Measurements from ENCODE around the gene ABHD14A.

ABHD14A gene

DNA sequence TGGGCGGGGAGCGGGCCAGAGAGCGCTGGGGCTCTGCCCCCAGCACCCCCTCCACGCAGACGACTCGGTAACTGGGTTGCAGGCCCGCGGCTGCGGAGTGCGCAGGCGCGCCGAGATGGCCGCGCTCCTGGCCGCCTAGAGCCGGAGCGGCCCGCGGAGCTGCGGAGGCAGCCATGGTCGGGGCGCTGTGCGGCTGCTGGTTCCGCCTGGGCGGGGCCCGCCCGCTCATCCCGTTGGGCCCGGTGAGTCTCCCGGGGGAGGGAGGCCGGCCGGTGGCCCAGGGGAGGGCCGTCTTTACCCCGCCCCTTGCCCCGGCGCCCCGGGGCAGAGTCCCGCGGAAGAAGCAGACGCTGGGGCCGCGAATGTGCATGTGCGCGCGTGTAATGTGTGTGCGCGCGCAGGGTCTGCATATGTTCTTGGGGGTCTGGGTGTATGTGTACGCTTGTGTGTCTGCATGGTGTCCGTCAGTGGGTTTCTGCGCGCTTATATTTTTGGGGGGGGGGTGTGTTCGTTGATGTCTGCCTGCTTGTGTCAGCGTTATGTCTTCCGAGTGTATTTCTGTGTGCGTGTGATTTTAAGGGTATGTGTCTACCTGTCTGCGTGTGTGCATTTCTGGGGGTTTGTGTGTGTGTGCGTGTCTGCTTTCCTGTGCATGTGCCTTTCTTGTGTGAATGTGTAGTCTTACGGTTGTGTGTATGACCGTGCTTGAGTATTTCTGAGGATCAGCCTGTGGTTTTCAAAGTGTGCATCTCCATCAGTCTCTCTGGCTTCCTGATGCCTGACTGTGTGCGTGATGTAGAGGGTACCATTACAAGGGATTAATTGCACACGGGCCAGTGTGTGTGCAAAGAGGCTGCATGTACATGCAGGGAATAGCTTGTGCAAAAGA is at the start of gene ABHD14A:
Gene ABHD14A (plus strand): TSS at position 102 of the 889 bp plus-strand sequence. CDS start 72 bp downstream, at position 174.
- DNase-seq: peak; percentile 85

DNA sequence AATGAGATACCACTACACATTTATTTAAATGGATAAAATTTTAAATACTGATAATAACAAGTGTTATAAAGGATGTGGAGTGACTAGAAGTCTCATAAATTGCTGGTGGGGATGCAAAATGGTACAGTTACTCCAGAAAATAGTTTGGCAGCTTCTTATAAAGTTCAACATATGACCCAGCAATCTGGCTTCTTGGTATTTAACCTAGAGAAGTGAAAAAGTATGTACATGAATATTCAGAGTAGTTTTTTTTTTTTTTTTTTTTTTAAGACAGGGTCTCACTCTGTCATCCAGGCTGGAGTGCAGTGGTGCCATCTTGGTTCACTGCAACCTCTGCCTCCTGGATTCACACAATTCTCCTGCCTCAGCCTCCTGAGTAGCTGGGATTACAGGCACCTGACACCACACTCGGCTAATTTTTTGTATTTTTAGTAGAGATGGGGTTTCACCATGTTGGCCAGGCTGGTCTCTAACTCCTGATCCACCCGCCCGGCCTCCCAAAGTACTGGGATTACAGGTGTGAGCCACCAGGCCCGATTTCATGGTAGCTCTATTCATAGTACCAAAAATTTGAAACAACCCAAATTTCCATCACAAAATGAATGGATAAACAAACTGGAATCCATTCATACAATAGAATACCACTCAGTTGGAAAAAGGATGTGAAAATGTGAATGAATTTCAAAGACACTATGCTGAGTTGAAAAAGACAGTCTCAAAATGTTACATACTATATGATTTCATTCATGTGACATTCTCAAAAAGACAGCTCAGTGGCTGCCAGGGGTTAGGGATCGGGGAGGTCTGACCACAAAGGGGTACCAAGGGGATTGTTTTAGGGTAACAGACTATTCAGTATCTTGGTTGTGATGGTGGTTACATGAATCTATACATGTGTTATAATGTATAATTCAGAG is 47.5 kb upstream of the ABHD14A start:
- DNase-seq: peak; percentile 23

DNA sequence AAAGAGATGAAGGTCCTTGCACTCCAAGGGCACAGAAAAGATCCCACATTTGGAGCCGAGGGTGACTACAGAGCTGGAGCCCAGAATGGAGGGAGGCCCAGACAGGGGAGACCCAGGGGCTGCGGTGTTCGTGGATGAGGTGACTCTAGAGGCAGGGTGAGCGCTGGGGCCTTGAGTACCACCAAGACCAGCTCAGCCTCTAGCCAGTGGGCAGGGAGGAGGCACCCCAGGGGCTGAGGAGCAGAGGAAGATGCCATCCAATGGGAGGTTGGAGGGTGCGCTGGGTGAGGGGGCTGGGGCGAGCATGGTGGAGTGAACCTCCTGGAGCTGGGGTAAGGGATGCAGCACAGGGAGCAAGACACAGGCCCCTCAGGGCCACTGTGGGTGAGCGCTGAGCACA is 46.4 kb upstream of the ABHD14A start:
- peak; percentile 44 for DNase-seq

DNA sequence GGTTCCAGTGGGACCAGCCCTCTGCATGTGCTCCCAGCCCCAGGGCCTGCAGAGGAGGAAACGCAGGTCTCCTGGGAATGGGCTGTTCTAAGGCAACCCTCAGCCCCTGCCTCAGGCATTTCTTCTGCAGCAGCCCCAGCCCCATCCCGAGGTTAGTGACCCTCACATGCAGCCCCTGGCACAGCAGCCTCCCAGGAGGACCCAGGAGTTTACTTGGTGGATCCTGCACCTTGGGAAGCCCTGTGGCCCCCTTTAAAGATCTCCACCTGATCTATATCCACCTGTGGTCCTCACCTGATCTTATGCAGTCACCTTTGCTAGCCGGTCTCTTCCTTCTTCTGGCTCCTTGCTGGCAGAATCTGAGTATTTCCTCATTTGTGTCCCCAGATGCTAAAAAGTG is 45.9 kb upstream of the ABHD14A start:
- peak; percentile 13 for DNase-seq

DNA sequence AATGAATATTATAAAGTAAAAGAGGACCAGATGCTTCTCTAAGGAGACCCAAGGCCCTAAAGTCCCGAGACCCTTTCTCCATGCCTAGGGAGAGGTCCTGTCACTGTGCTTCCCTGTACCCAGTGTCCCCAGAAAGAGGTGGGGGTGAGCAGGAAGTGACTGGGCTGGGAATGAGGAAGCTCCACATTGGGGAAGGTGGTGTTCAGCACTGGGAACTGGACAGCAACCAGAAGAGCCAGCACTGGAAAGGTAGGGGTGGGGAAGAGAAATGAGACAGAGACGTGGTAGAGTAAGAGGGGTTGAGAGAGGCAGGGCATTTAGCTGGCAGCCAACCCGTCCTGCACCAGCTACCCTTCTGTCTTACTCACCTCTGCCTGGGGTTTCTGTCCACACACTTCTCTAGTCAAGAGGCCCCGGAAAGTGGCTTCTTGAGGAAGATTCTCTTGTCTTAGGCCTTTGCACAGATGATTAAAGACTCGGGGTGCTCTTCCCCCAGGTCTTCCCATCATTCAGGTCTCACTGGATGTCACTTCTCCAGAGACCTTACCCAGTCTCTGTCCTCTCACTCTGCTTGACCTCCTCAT is 45.4 kb upstream of the ABHD14A start:
- DNase-seq: peak; percentile 26

DNA sequence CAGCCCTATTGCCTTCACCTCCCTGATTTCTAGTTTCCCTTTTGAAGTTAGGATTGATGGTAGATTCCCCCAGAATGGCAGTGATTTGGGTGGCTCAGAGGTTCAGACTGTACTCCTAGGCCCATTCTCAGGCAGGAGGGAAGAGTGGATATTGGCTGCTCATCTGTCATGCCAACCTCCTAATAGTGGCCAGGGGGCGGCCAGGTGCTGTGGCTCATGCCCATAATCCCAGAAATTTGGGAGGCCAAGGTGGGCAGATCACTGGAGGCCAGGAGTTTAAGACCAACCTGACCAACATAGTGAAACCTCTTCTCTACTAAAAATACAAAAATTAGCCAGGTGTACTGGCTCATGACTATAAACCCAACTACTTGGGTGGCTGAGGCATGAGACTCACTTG is 44.4 kb upstream of the ABHD14A start:
- DNase-seq: peak; percentile 29

DNA sequence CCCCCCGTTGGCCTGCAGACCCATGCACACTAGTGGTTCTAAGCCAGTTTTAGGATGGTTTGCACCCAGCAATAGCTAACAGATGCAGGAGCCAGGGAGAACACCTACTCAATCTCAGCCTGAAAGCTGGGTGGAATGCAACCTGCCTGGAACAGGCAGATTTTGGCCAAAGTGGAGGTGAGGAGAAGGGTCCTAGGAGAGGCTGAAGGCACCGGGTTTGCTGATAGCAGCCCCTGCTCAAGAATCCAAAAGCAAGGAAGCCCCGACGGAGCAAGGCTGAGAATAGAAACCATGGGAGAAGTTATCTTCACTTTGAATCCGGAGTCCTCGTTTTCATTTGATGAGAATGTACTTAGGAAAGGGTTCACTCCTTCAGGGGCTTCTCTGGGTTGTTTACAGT is 43.1 kb upstream of the ABHD14A start:
- DNase-seq: peak; percentile 37

DNA sequence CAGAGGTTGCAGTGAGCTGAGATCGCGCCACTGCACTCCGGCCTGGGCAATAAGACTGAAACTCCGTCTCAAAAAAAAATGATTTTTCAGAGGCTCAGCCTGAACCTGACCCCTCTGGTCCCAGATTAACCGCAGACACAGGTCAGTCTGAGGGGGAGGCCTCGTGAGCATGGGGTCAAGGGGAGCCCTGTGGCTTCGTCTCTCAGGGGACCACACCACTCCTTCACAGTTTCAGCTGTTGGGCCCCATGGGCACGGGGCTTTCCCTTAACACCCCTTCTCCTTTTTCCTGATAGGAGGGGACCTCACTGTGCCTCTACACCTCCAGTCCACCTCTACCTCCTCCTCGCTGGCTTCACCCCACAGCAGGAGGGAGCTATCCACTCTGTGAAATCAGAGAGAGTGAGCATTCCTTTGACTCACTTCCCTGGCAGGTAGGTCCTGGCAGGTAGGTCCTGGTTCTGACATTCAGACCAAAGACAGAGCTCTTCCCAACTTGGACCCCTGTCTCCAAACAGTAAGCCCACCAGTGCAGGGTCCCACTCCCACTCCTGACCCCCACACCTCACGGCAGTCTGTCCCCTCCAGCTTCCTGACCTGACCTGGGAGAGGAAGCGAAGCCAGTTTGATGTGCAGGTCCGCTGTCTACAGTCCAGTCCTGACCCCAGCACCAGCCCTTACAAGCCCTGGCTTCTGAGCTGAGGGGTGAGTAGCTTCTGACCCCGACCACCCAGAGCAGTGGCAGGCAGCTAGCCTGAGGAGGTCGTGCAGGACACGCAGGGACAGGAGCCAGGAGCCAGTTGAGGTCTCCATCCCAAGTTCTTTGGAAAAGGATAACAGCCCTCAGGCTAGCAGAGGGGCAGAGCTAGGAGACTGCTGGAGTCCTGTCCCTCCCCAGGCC is 42.1 kb upstream of the ABHD14A start:
- peak; percentile 45 for DNase-seq

DNA sequence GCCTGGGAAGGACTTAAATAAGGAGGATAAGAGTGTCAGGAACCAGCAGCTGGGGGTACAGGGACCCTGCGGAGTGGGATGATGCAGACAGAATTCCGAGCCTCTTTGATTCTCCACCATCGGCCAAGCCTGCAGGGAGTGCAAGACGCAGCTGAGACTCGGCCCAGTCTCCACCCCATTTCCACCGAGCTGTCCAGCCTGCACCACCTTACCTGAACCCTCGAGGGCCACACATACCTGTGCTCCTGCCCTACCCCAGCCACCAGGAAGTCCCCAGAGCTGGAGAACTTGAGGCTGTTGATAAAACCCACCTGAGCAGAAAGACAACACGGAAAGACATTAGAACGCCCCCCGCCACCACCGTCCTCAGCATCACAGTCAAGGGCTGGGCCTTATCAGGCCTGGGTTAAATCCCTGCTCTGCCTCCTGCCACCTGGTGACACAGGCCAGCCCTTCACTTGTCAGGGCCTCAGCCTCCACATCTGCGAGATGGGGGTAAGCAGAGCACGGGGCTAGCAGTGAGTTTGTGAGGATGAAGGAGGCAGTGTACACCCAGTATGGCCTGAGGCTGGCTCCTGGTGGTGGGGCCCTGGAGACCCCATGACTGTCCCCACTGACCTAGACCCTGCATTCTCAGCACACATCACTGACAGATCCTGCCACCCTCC is 41.3 kb upstream of the ABHD14A start:
- DNase-seq: peak; percentile 42

DNA sequence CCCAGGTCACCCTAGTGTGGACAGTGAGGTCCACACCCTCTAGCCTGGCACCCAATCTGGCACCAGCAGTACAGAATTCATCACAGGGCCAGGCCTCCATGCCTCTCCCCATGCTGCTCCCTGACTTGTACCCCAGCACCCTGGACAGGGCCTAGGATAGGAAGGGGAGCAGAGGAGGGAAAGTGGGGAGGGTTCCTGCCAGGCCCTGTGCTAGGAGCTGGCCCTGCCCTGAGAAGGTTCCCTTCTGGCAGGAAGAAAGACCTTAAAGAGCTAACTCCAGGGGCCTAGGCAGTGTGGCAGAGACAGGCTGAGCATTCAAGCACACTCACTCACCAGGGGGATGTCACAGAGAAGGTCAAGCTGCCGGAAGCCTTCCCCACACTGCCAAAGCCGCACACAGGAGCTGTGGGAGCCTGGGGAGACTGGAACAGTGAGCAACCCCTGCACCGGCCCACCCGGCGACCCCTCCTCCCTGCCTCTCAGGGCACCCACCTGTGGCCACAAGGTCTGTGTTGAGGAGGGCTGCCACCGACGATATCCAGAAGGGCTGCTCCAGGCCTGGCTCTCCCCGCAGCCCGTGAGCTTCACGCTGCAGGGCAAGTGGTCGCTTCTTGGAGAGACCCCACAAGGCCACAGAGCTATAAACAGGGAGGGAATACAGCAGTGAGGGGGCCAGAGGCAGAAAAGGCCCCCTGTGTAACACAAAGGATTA is 40.6 kb upstream of the ABHD14A start:
- DNase-seq: peak; percentile 34

DNA sequence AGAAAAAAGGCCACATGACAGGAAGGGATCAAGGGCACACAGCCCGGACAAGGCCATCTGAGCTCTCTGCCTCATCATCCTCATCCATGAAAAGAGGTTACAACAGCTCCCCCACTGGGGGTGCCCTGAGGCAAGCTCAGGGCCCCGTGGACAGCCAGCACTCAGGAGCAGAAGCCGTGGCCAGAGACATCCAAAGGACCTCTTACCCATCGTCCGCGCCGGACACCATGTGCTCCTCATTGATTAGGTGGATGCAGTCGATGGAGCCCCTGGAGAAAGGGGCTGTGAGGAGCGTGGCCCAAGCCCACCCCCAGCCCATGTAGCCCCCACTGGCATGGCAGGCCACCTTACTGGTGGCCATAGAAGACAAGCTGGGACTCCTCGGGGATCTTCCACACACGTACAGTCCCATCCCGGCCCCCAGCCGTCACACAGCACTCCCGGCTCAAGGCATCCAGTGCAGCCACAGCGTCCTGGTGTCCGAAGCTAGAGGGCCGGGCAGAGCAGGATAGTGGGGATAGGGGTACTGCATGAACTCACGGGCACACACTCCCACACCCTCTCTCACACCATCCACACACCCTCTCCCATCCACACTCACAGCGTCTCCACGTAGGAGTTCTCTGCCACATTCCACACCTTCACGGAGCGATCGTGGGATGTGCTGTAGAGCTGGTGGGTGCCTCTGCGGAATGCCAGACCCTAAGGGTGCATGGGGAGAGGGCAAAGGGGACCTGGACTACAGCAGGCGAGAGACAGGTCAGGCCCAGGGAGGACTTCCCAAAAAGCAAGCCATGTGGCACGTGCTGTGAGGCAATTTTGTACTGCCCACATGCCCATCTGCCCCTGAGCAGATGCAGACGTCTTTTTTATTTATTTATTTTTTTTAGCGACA is 39.6 kb upstream of the ABHD14A start:
- DNase-seq: no peak

DNA sequence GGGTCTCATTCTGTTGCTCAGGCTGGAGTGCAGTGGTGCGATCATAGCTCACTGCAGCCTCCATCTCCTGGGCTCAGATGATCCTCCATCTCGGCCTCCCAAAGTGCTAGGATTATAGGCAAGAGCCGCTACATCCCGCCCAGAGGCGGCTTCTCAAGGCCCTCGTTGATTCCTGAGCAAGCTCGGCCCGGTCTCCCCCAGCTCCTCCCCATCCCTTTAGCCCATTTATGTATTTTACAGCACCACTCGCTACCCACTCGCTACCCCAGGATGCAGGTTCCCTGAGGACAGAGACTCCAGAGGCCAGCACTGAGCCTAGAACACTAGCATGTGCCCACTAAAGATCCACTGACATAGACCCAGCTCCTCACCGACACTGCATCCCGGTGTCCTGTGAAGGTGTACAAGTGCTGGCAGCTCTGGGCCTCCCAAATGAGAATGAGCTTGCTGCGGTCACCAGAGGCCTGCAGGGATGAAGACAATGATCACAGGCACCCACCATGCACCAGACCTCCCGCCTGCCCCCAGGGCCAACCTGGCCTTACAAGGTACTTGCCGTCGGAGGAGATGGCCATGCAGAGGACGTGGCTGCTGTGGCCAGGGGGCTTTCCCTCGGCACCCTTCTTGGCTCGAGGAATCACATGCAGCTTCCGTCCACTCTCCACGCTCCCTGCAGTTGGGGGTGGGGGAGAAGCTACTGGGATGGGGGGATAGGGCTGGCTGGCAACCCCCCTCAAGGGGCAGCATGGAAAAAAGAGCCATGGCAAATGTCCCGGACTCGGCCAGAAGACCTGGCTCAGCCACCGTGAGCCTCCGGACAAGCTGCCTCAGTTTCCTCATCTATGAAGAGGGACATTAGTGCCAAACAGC is 38.7 kb upstream of the ABHD14A start:
- no peak for DNase-seq

DNA sequence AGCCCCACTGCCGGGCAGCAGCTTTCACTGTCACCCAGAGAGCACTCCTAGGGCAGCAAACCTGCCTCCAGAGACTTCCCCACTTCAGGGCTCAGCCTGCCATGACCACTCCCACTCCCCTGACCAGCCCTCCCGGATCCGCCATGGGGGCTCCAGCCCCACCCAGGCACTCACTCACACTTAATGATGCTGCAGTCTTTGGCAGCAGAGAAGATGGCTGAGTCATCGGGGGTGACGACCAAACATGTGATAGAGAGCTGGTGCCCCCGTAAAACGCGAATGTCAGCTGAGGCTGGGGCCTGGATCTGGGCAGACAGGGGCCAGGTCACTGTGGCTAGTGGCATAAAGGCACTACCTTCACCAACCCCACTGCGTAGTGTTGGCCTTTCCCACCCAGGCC is 37.9 kb upstream of the ABHD14A start:
- DNase-seq: no peak

DNA sequence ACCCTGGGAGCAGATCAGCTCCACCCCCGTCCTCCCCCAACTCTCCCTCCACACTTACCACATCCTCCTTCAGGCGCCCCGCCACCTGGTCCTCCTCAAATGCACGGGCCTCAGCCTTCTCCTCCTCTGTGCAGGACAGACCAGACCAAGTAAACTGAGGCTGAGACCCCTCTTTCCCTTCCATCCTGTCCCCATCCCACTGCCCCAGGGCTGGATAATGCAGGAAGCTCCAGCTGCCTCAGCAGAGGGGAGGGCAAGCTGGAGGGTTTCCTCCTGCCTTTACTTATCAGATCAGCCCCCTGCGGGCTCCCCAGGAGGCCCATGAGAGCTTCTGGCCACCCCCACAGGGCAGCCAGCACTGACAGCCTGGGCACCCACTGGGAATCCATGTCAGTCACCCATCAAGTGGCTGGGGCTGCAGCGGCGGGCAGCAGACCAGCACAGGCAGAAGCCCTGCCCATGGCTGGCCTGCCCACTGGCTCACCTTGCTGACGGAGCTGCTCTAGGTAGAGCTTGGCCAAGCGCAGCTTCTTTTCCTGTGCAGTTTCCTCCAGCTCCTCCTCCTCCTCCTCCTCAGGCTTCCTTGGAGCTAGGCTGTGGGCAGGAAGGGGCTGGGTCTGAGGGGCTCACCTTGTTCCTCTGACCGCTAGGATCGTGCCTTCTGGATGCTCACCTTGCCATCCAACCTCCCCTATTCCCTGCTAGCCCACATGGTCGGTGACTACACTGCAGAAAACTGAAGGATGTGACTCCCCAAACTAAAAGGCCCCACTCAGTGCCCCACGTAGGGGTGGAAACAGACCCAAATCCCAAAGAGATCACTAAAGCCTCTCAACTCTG is 37.0 kb upstream of the ABHD14A start:
- DNase-seq: peak; percentile 47

DNA sequence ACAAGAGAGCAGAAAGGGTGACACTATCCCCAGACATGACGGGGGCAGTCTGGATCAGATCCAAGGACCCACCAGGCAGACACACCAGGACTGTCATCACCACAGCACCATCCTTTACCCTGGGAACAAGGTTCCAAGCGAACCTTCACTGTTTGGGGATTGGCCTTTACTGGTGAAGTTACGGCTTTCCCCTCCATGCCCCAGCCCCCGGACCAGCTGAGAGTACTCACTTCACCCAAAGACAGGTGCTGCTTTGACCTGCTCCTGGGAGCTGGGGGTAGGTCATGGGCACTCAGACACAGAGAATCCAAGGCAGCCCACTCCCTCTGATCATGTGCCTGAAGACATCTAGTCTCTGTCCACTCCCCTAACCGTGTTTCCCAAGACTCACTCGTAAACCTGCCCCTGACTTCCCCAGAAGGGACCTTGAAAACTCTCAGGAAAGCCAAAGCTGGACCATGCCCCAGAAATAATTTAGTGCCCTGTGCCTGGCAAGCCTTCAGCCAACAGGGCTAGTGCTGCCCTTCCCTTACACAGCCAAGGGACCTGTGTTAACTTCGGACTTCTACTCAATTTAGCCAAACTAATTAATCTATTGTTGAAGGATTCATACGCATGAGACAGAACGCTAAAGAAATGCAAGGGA is 36.0 kb upstream of the ABHD14A start:
- peak; percentile 43 for DNase-seq

DNA sequence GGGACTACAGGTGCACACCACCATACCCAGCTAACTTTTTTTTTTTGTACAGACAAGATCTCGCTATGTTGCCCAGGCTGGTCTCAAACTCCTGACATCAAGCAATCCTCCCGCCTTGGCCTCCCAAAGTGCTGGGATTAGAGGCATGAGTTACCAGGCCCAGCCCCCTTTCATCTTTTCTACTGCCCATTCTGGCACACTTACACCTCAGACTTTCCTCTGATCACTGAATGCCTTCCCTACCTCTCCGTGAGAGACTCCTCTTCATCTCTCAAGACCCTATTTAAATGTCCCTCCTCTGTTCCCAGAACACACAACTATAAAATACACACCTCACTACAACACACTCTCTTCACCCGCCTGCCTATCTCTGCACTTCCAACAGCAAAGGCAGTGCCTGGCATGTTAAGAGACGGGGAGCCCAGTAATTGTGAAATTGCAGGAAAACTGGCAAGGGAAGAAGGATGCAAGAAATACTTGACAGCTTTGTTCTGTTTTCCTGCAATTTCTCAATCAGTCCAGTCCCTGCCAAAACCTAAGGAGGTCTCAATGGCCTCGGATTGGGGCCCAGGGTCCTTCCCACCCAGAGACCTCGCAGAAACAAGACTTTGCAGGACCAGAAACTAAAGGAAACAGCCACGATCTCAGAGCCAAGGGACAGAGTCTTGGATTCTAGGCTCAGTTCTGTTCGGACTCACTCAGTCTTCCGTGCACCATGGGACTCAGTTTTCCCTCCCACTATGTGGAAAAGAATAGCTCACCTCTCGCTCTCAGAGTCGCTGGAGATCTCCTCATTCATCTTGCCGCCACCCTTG is 34.0 kb upstream of the ABHD14A start:
- peak; percentile 53 for DNase-seq

DNA sequence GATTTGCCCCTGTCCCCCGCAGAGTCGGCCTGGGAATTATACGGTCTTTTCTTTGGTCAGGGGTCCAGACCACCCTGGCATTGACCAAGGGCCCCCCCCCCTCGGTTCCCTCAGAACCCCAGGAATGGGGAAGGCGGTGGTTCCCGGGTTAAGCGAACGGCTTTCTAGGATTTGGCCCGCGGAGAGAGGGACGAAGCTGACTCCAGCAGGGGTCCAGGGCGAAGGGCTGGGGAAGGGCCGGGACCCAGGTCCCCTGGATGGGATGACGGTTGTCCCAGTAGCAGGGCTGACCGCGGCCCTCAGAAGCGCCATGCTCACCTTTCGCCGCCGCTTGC is 33.4 kb upstream of the ABHD14A start:
- DNase-seq: no peak

Data from activated CD8-positive, alpha-beta memory T cell treated with anti-CD3 and anti-CD28 coated beads, Interleukin-2, amount 50 U/mL, for 48 hours (primary cell).